Measurements from ENCODE around the gene PPM1K. TPM values are rescaled to one million over a fixed set of nuclear protein-coding genes. Genes with fewer than 3 reads are reported as not detected.

Gene PPM1K
- total and polyA plus RNA-seq, 2 donors (not counting 3 experiments of a cell fraction or from before 2014, with no cell fraction given): 4.0 to 8.6 TPM

- ChIA-PET POLR2A (no interaction called here), CTCF (interaction anchor here (0.7 to 1.3 kb wide), 3 partner anchors 41 to 238 kb away, joined by 3 read pairs; no protein-coding TSS in a partner anchor)
- intact Hi-C loops (cut with micrococcal nuclease) (no loop called here), dilution Hi-C loops (cut with MboI; ENCODE audit: extremely low pct_ligation_motif_present, low sequenced_read_pairs) (no loop called here)
- BruUV-seq (replicated peaks): no TSS peak
- H3K36me3 ChIP-seq (ENCODE audit: control insufficient read depth in 2 of 2, extremely low read depth in 1 of 2, insufficient read depth in 2 of 2, low read length in 2 of 2): no peaks in the 10 kb centered on the region
- H3K4me1 ChIP-seq (ENCODE audit: control insufficient read depth, extremely low read depth, insufficient read depth, low read length): no peaks in the 10 kb centered on the region
- no peaks in the 10 kb centered on the region for H3K27me3 ChIP-seq (ENCODE audit: control insufficient read depth in 2 of 2, insufficient read depth in 2 of 2, low read length in 2 of 2)
- no peak overlapping the region for H3K4me3 ChIP-seq (replicated peaks in 1 of 3; ENCODE audit: insufficient read depth in 1 of 3, low read depth in 1 of 3, low read length in 3 of 3)
- no peaks in the 10 kb centered on the region for H3K9me3 ChIP-seq (replicated peaks; ENCODE audit: control insufficient read depth, insufficient read depth, low read length)
- TF ChIP-seq POLR2AphosphoS5 (IDR thresholded peaks at IDR 0.05; ENCODE audit: insufficient read depth, low read depth, low read length): no peak
- no peak for TF ChIP-seq CTCF (IDR thresholded peaks at IDR 0.05; ENCODE audit: extremely low read depth in 1 of 2, insufficient read depth in 1 of 2, low read depth in 1 of 2, low read length in 2 of 2)
- TF ChIP-seq MAX (IDR thresholded peaks at IDR 0.05; ENCODE audit: insufficient read depth, insufficient read length): no peak
- no peak for TF ChIP-seq JUN (IDR thresholded peaks at IDR 0.05; ENCODE audit: borderline replicate concordance, insufficient read depth, insufficient read length, low read depth)
- no peak overlapping the region for H3K4me2 ChIP-seq (ENCODE audit: insufficient read depth, low read length)
- no peak overlapping the region for H2AFZ ChIP-seq (ENCODE audit: low read depth, low read length)
- no peak overlapping the region for H3K9ac ChIP-seq (replicated peaks; ENCODE audit: extremely low read depth, insufficient read depth, low read length)
- DNase-seq (ENCODE audit: low read depth, low spot score) (no peak), FAIRE-seq (no peak)
- no peaks in the 10 kb centered on the region for H4K20me1 ChIP-seq (replicated peaks; ENCODE audit: control insufficient read depth, extremely low read depth, insufficient read depth, low read length)
- H3K27ac ChIP-seq (ENCODE audit: insufficient read depth, low read depth, low read length): no peak overlapping the region
- H3K9me1 ChIP-seq (replicated peaks; ENCODE audit: control insufficient read depth, extremely low read depth, insufficient read depth, low read length): no peaks in the 10 kb centered on the region
- no peaks in the 10 kb centered on the region for H3K79me2 ChIP-seq (ENCODE audit: control insufficient read depth, insufficient read depth, low read length)
Observed at GRCh38 chr4:88276952-88277710, 7.2 kb downstream of the PPM1K start.
